Naive thymus-derived CD4-positive, alpha-beta T cell (primary cell): Measurements from ENCODE around the gene ACOX3. TPM values are rescaled to one million over a fixed set of nuclear protein-coding genes. Genes with fewer than 3 reads are reported as not detected.
"Not testable (repeated sequence)": the region's sequence is repeated elsewhere in the genome, so short reads cannot be mapped to it uniquely, and the experiment has no call there.

Experiments
- ATAC-seq: fragments of 150-1000 bp; cut with Tn5 transposase; 2 replicates; pipeline ENCODE4 v1.10.0; 2021; ENCODE audit warnings: mild to moderate bottlenecking, moderate library complexity
- CTCF ChIA-PET: fragments of 350-600 bp; sonication (Branson Sonifier 250); formaldehyde crosslinking; loops from one replicate; lab custom pipeline; 2021; ENCODE audit warnings: antibody characterized with exemption; lab: Charles Lee
- POLR2A ChIA-PET: fragments of 350-600 bp; sonication (Branson Sonifier 250); formaldehyde crosslinking; loops from one replicate; lab custom pipeline; 2021; ENCODE audit warnings: antibody characterized with exemption, inconsistent platforms; lab: Charles Lee
- DNase-seq, 9 donors: peaks; one replicate each; pipeline versions ENCODE4 v3.0.0 to v3.0.0-alpha.2; 2020 to 2022; ENCODE audit warnings: mixed read lengths in 1 of 9
- H3K27ac ChIP-seq: one replicate; pipeline ENCODE4 v1.7.0; 2013; ENCODE audit warnings: mild to moderate bottlenecking, low read depth, low read length, moderate library complexity
- H3K27me3 ChIP-seq, 2 donors: one replicate each; pipeline ENCODE4 v1.7.0; 2013; ENCODE audit warnings: low read length in 2 of 2, mild to moderate bottlenecking in 2 of 2, moderate library complexity in 2 of 2; ENCODE audit not compliant: control insufficient read depth in 2 of 2, insufficient read depth in 2 of 2
- H3K36me3 ChIP-seq, 3 experiments: 1 replicate in 2 of 3; 2 replicates in 1 of 3; pipeline ENCODE4 v1.7.0; 2013; ENCODE audit warnings: low read length in 3 of 3, mild to moderate bottlenecking in 3 of 3, moderate library complexity in 1 of 3; ENCODE audit not compliant: insufficient read depth in 3 of 3, control insufficient read depth in 2 of 3
- H3K4me1 ChIP-seq, 2 donors: one replicate each; pipeline ENCODE4 v1.7.0; 2013; ENCODE audit warnings: low read length in 2 of 2, mild to moderate bottlenecking in 2 of 2, moderate library complexity in 1 of 2; ENCODE audit not compliant: control insufficient read depth in 2 of 2, insufficient read depth in 2 of 2
- H3K4me3 ChIP-seq: 2 replicates; pipeline ENCODE4 v1.7.0; 2013; ENCODE audit warnings: mild to moderate bottlenecking, low read length
- H3K9me3 ChIP-seq, 3 experiments: 1 replicate in 2 of 3; 2 replicates in 1 of 3; pipeline ENCODE4 v1.7.0; 2013; ENCODE audit warnings: low read length in 3 of 3; ENCODE audit not compliant: control insufficient read depth in 2 of 3
- H3K27ac Mint-ChIP-seq, 9 donors: one replicate each; pipeline ENCODE4 v1.8.0; 2020 to 2022; ENCODE audit warnings: mixed read lengths in 9 of 9, mild to moderate bottlenecking in 8 of 9, moderate library complexity in 5 of 9, inconsistent platforms in 2 of 9
- H3K27me3 Mint-ChIP-seq, 5 donors: one replicate each; pipeline ENCODE4 v1.8.0; 2021 to 2022; ENCODE audit warnings: mixed read lengths in 5 of 5, mild to moderate bottlenecking in 1 of 5
- H3K36me3 Mint-ChIP-seq, 5 donors: one replicate each; pipeline ENCODE4 v1.8.0; 2020 to 2022; ENCODE audit warnings: mixed read lengths in 5 of 5, mild to moderate bottlenecking in 3 of 5, inconsistent platforms in 1 of 5
- H3K4me1 Mint-ChIP-seq, 7 donors: one replicate each; pipeline ENCODE4 v1.8.0; 2020 to 2022; ENCODE audit warnings: mixed read lengths in 7 of 7, mild to moderate bottlenecking in 3 of 7, inconsistent platforms in 1 of 7
- H3K4me3 Mint-ChIP-seq, 10 donors: one replicate each; pipeline ENCODE4 v1.8.0; 2020 to 2022; ENCODE audit warnings: mild to moderate bottlenecking in 10 of 10, mixed read lengths in 10 of 10, moderate library complexity in 6 of 10, inconsistent platforms in 2 of 10
- H3K9me3 Mint-ChIP-seq, 11 donors: one replicate each; pipeline ENCODE4 v1.8.0; 2020 to 2022; ENCODE audit warnings: mixed read lengths in 11 of 11, mild to moderate bottlenecking in 4 of 11, inconsistent platforms in 1 of 11, moderate library complexity in 1 of 11
- intact Hi-C, 2 donors: fragments of 100-400 bp; cut with micrococcal nuclease; formaldehyde crosslinking; loops; one replicate each; pipeline ENCODE4 v1.15.1; 2023
- polyA plus RNA-seq, 2 donors: library from polyadenylated mRNA; unstranded; fragments of 300-500 nt; fragmentation: Illumina TruSeq; gene quantifications; one replicate each; pipeline ENCODE4 v1.2.3, GENCODE V29; 2021
- total RNA-seq, 6 experiments: library from RNA in 5 of 6; stranded (reverse) in 5 of 6; gene quantifications; 1 replicate in 5 of 6; 2 replicates in 1 of 6; pipeline ENCODE4 v1.2.3 and lab custom pipeline; 2021 to 2026

ACOX3 gene
- total and polyA plus RNA-seq, 7 experiments from 2014 or later = 10.9 to 20.5 (median 16.1) TPM

GRCh38 chr4:8349664-8350236 is 90.8 kb downstream of the ACOX3 start:
- Mint-ChIP-seq H3K9me3 (peaks cover 0 to 7% (median 0%) of the 10 kb centered on the region in 11 donors), H3K4me3 (no peak overlapping the region), H3K36me3 (peaks cover 0 to 7% (median 0%) of the 10 kb centered on the region in 5 donors), H3K27ac (no peak overlapping the region), H3K4me1 (peaks cover 0 to 1% (median 0%) of the 10 kb centered on the region in 7 donors), H3K27me3 (peaks cover 0 to 8% (median 5%) of the 10 kb centered on the region in 5 donors)
- H3K9me3 ChIP-seq = no peaks in the 10 kb centered on the region
- ATAC-seq (no peak), DNase-seq (no peak)
- ChIA-PET CTCF (no interaction called here), POLR2A (no interaction called here)
- no peak overlapping the region for H3K27ac ChIP-seq
- H3K36me3 ChIP-seq = no peaks in the 10 kb centered on the region
- H3K4me3 ChIP-seq = no peak overlapping the region
- intact Hi-C loops = no loop called here
- H3K27me3 ChIP-seq = no peaks in the 10 kb centered on the region
- no peaks in the 10 kb centered on the region for H3K4me1 ChIP-seq

GRCh38 chr4:8349236-8349635 is 91.3 kb downstream of the ACOX3 start:
- H3K4me3 Mint-ChIP-seq, H3K36me3 ChIP-seq, H3K27ac Mint-ChIP-seq, H3K27me3 Mint-ChIP-seq, H3K4me1 Mint-ChIP-seq, CTCF ChIA-PET, ATAC-seq, H3K4me3 ChIP-seq, H3K36me3 Mint-ChIP-seq, intact Hi-C loops, H3K27ac ChIP-seq, H3K9me3 ChIP-seq, H3K9me3 Mint-ChIP-seq, POLR2A ChIA-PET, H3K27me3 ChIP-seq, DNase-seq, H3K4me1 ChIP-seq: not testable (repeated sequence)

GRCh38 chr4:8348071-8348470 is 92.5 kb downstream of the ACOX3 start:
- Histone ChIP-seq H3K27ac (no peak overlapping the region), H3K4me1 (no peaks in the 10 kb centered on the region), H3K36me3 (no peaks in the 10 kb centered on the region), H3K27me3 (no peaks in the 10 kb centered on the region), H3K4me3 (no peak overlapping the region), H3K9me3 (no peaks in the 10 kb centered on the region)
- H3K36me3 Mint-ChIP-seq = no peaks in the 10 kb centered on the region
- no peaks in the 10 kb centered on the region for H3K4me1 Mint-ChIP-seq
- DNase-seq (no peak), ATAC-seq (peak; percentile 47)
- no peak overlapping the region for H3K4me3 Mint-ChIP-seq
- no peak overlapping the region for H3K27ac Mint-ChIP-seq
- H3K27me3 Mint-ChIP-seq = peaks cover 0 to 9% (median 5%) of the 10 kb centered on the region in 5 donors
- ChIA-PET POLR2A (no interaction called here), CTCF (no interaction called here)
- no peaks in the 10 kb centered on the region for H3K9me3 Mint-ChIP-seq
- intact Hi-C loops = no loop called here

GRCh38 chr4:8347660-8348059 is 92.9 kb downstream of the ACOX3 start:
- Histone ChIP-seq H3K4me1 (no peaks in the 10 kb centered on the region), H3K27me3 (no peaks in the 10 kb centered on the region), H3K9me3 (no peaks in the 10 kb centered on the region), H3K4me3 (no peak overlapping the region), H3K27ac (no peak overlapping the region), H3K36me3 (no peaks in the 10 kb centered on the region)
- Mint-ChIP-seq H3K4me3 (no peak overlapping the region), H3K4me1 (no peaks in the 10 kb centered on the region), H3K27ac (no peak overlapping the region), H3K36me3 (no peaks in the 10 kb centered on the region), H3K27me3 (peaks cover 0 to 9% (median 5%) of the 10 kb centered on the region in 5 donors), H3K9me3 (no peaks in the 10 kb centered on the region)
- no peak for DNase-seq
- intact Hi-C loops = no loop called here
- ATAC-seq = peak; percentile 3
- POLR2A ChIA-PET = no interaction called here
- CTCF ChIA-PET = no interaction called here

- Histone ChIP-seq H3K4me3 (no peak overlapping the region), H3K27me3 (no peaks in the 10 kb centered on the region), H3K36me3 (no peaks in the 10 kb centered on the region), H3K4me1 (no peaks in the 10 kb centered on the region), H3K9me3 (no peaks in the 10 kb centered on the region), H3K27ac (no peak overlapping the region)
- ChIA-PET POLR2A (no interaction called here), CTCF (no interaction called here)
- no peak overlapping the region for H3K4me3 Mint-ChIP-seq
- H3K27me3 Mint-ChIP-seq = peaks cover 0 to 11% (median 5%) of the 10 kb centered on the region in 5 donors
- H3K27ac Mint-ChIP-seq = no peak overlapping the region
- DNase-seq (no peak), ATAC-seq (no peak)
- H3K36me3 Mint-ChIP-seq = no peaks in the 10 kb centered on the region
- intact Hi-C loops = no loop called here
- H3K9me3 Mint-ChIP-seq = no peaks in the 10 kb centered on the region
- no peaks in the 10 kb centered on the region for H3K4me1 Mint-ChIP-seq
Observed at GRCh38 chr4:8346838-8347605, 93.5 kb downstream of the ACOX3 start.

- Histone ChIP-seq H3K9me3 (no peaks in the 10 kb centered on the region), H3K4me1 (no peaks in the 10 kb centered on the region), H3K27me3 (no peaks in the 10 kb centered on the region), H3K4me3 (no peak overlapping the region), H3K36me3 (no peaks in the 10 kb centered on the region), H3K27ac (no peak overlapping the region)
- intact Hi-C loops = no loop called here
- H3K4me1 Mint-ChIP-seq = no peaks in the 10 kb centered on the region
- ATAC-seq (no peak), DNase-seq (no peak)
- no peak overlapping the region for H3K4me3 Mint-ChIP-seq
- no peaks in the 10 kb centered on the region for H3K9me3 Mint-ChIP-seq
- peaks cover 0 to 3% (median 0%) of the 10 kb centered on the region in 5 donors for H3K36me3 Mint-ChIP-seq
- ChIA-PET CTCF (no interaction called here), POLR2A (no interaction called here)
- H3K27me3 Mint-ChIP-seq = peaks cover 0 to 16% (median 8%) of the 10 kb centered on the region in 5 donors
- no peak overlapping the region for H3K27ac Mint-ChIP-seq
Observed at GRCh38 chr4:8345946-8346814, 94.3 kb downstream of the ACOX3 start.
